ENCODE data around the gene POU3F1.

Gene POU3F1

GRCh38 chr1:38084700-38085099, 38.1 kb upstream of the POU3F1 start:
- no peaks in the 10 kb centered on the region for H3K9me3 ChIP-seq (ENCODE audit: low read length)
- H3K36me3 ChIP-seq (ENCODE audit: insufficient read depth, low read length): no peaks in the 10 kb centered on the region
- no peak overlapping the region for H3K4me3 ChIP-seq (ENCODE audit: low read depth in 1 of 2, low read length in 2 of 2)
- H3K4me1 ChIP-seq (ENCODE audit: insufficient read depth, low read length): no peaks in the 10 kb centered on the region
- H3K27ac ChIP-seq (ENCODE audit: low read depth, low read length): no peak overlapping the region
- no peaks in the 10 kb centered on the region for H3K27me3 ChIP-seq (ENCODE audit: control insufficient read depth in 1 of 2, insufficient read depth in 2 of 2, low read length in 2 of 2)
- H3K9ac ChIP-seq (ENCODE audit: low read length): no peak overlapping the region

DNA sequence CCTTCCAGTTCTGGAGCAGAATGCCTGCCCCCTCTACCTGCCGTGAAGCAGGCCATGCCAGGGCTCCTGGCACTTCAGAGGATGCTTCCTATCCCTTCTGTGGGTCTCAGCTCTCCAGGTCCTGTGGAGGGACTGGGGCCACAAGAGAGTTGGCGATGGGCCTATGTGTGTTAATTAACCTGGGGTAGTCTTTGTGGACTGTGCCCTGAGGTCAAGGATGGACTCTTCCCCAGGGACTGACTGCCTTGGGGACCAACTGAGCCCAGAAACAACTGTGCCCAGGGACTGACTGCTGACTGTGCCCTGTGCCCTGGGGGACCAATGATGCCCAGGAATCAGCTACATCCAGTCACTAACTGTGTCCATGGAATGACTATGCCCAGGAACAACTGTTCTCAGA, 37.5 kb upstream of the POU3F1 start:
- Histone ChIP-seq H3K27me3 (ENCODE audit: control insufficient read depth in 1 of 2, insufficient read depth in 2 of 2, low read length in 2 of 2) (no peaks in the 10 kb centered on the region), H3K4me3 (ENCODE audit: low read depth in 1 of 2, low read length in 2 of 2) (no peak overlapping the region), H3K27ac (ENCODE audit: low read depth, low read length) (no peak overlapping the region), H3K4me1 (ENCODE audit: insufficient read depth, low read length) (no peaks in the 10 kb centered on the region), H3K9ac (ENCODE audit: low read length) (no peak overlapping the region), H3K36me3 (ENCODE audit: insufficient read depth, low read length) (no peaks in the 10 kb centered on the region), H3K9me3 (ENCODE audit: low read length) (no peaks in the 10 kb centered on the region)

- H3K27ac ChIP-seq (ENCODE audit: low read depth, low read length): no peak overlapping the region
- H3K36me3 ChIP-seq (ENCODE audit: insufficient read depth, low read length): no peaks in the 10 kb centered on the region
- no peaks in the 10 kb centered on the region for H3K27me3 ChIP-seq (ENCODE audit: control insufficient read depth in 1 of 2, insufficient read depth in 2 of 2, low read length in 2 of 2)
- H3K9me3 ChIP-seq (ENCODE audit: low read length): no peaks in the 10 kb centered on the region
- no peaks in the 10 kb centered on the region for H3K4me1 ChIP-seq (ENCODE audit: insufficient read depth, low read length)
- no peak overlapping the region for H3K4me3 ChIP-seq (ENCODE audit: low read depth in 1 of 2, low read length in 2 of 2)
- H3K9ac ChIP-seq (ENCODE audit: low read length): no peak overlapping the region
These were observed 36.9 kb upstream of the POU3F1 start for GRCh38 chr1:38083541-38083940.

DNA sequence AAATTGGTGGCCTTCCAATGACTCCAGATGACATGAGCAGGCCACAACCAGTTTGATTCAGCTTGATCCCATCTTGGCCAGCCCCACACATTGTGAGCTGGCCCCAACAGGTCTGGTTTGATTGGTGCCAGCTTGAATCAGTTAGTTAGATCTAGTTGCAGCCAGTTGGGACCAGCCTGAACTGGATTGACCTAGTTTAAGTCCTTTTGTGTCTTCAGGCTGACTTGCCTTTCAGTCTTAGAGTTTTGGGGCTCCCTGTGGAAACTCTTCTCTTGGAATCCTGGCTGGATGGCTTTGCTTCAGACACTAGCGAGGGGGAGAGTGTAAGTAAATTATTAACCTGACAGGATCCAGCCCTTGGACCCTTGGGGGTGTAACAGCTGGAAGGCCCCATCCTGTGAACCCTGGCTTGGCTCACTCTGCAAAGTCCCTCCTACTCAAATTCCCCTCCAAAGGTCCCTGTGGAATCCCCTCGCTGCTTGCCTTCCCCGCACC, 36.2 kb upstream of the POU3F1 start:
- Histone ChIP-seq H3K27me3 (ENCODE audit: control insufficient read depth in 1 of 2, insufficient read depth in 2 of 2, low read length in 2 of 2) (no peaks in the 10 kb centered on the region), H3K9me3 (ENCODE audit: low read length) (no peaks in the 10 kb centered on the region), H3K4me3 (ENCODE audit: low read depth in 1 of 2, low read length in 2 of 2) (no peak overlapping the region), H3K4me1 (ENCODE audit: insufficient read depth, low read length) (no peaks in the 10 kb centered on the region), H3K36me3 (ENCODE audit: insufficient read depth, low read length) (no peaks in the 10 kb centered on the region), H3K9ac (ENCODE audit: low read length) (no peak overlapping the region), H3K27ac (ENCODE audit: low read depth, low read length) (no peak overlapping the region)

GRCh38 chr1:38079019-38079418, 32.4 kb upstream of the POU3F1 start:
- Histone ChIP-seq H3K27me3 (ENCODE audit: control insufficient read depth in 1 of 2, insufficient read depth in 2 of 2, low read length in 2 of 2) (no peaks in the 10 kb centered on the region), H3K27ac (ENCODE audit: low read depth, low read length) (no peak overlapping the region), H3K36me3 (ENCODE audit: insufficient read depth, low read length) (no peaks in the 10 kb centered on the region), H3K9ac (ENCODE audit: low read length) (no peak overlapping the region), H3K4me3 (ENCODE audit: low read depth in 1 of 2, low read length in 2 of 2) (no peak overlapping the region), H3K4me1 (ENCODE audit: insufficient read depth, low read length) (no peaks in the 10 kb centered on the region), H3K9me3 (ENCODE audit: low read length) (no peaks in the 10 kb centered on the region)

GRCh38 chr1:38077523-38078147, 31.0 kb upstream of the POU3F1 start:
- H3K27me3 ChIP-seq (ENCODE audit: control insufficient read depth in 1 of 2, insufficient read depth in 2 of 2, low read length in 2 of 2): no peaks in the 10 kb centered on the region
- H3K36me3 ChIP-seq (ENCODE audit: insufficient read depth, low read length): no peaks in the 10 kb centered on the region
- no peak overlapping the region for H3K27ac ChIP-seq (ENCODE audit: low read depth, low read length)
- no peak overlapping the region for H3K9ac ChIP-seq (ENCODE audit: low read length)
- no peaks in the 10 kb centered on the region for H3K4me1 ChIP-seq (ENCODE audit: insufficient read depth, low read length)
- H3K9me3 ChIP-seq (ENCODE audit: low read length): no peaks in the 10 kb centered on the region
- H3K4me3 ChIP-seq (ENCODE audit: low read depth in 1 of 2, low read length in 2 of 2): no peak overlapping the region

- Histone ChIP-seq H3K27ac (ENCODE audit: low read depth, low read length) (no peak overlapping the region), H3K27me3 (ENCODE audit: control insufficient read depth in 1 of 2, insufficient read depth in 2 of 2, low read length in 2 of 2) (no peaks in the 10 kb centered on the region), H3K36me3 (ENCODE audit: insufficient read depth, low read length) (no peaks in the 10 kb centered on the region), H3K4me3 (ENCODE audit: low read depth in 1 of 2, low read length in 2 of 2) (no peak overlapping the region), H3K9me3 (ENCODE audit: low read length) (no peaks in the 10 kb centered on the region), H3K4me1 (ENCODE audit: insufficient read depth, low read length) (no peaks in the 10 kb centered on the region), H3K9ac (ENCODE audit: low read length) (no peak overlapping the region)
These were observed 29.9 kb upstream of the POU3F1 start for GRCh38 chr1:38076455-38076854.

DNA sequence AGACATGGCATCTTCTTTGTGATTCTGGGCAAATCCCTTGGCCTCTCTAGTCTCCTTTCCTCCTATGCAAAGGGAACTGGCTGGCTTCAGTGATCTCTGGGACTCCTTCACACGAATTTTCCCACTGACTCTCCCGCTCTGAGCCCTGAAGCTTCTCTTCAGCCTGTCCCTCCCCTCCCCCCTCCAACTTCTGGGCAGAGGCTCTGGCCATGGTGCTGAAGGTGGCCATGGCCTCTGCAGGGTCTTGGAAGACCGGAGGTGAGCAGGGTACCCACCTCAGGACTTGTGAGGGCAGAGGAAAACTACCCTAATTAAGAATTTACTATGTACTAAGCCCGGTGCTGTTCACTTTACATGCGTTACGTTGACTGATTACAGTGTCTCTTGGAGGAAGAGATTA, 29.4 kb upstream of the POU3F1 start:
- no peak overlapping the region for H3K27ac ChIP-seq (ENCODE audit: low read depth, low read length)
- H3K4me3 ChIP-seq (ENCODE audit: low read depth in 1 of 2, low read length in 2 of 2): no peak overlapping the region
- no peaks in the 10 kb centered on the region for H3K27me3 ChIP-seq (ENCODE audit: control insufficient read depth in 1 of 2, insufficient read depth in 2 of 2, low read length in 2 of 2)
- no peak overlapping the region for H3K9ac ChIP-seq (ENCODE audit: low read length)
- no peaks in the 10 kb centered on the region for H3K4me1 ChIP-seq (ENCODE audit: insufficient read depth, low read length)
- H3K9me3 ChIP-seq (ENCODE audit: low read length): no peaks in the 10 kb centered on the region
- no peaks in the 10 kb centered on the region for H3K36me3 ChIP-seq (ENCODE audit: insufficient read depth, low read length)

- H3K27me3 ChIP-seq (ENCODE audit: control insufficient read depth in 1 of 2, insufficient read depth in 2 of 2, low read length in 2 of 2): no peaks in the 10 kb centered on the region
These were observed 28.6 kb upstream of the POU3F1 start for GRCh38 chr1:38075191-38075590.

GRCh38 chr1:38074302-38074677, 27.7 kb upstream of the POU3F1 start:
- Histone ChIP-seq H3K4me3 (ENCODE audit: low read depth in 1 of 2, low read length in 2 of 2) (no peak overlapping the region), H3K27me3 (ENCODE audit: control insufficient read depth in 1 of 2, insufficient read depth in 2 of 2, low read length in 2 of 2) (no peaks in the 10 kb centered on the region), H3K27ac (ENCODE audit: low read depth, low read length) (no peak overlapping the region)

More at GRCh38 chr1:38075191-38075590, 28.6 kb upstream of the POU3F1 start:
- no peak overlapping the region for H3K27ac ChIP-seq (ENCODE audit: low read depth, low read length)
- H3K9ac ChIP-seq (ENCODE audit: low read length): no peak overlapping the region
- H3K4me1 ChIP-seq (ENCODE audit: insufficient read depth, low read length): no peaks in the 10 kb centered on the region
- no peak overlapping the region for H3K4me3 ChIP-seq (ENCODE audit: low read depth in 1 of 2, low read length in 2 of 2)
- H3K36me3 ChIP-seq (ENCODE audit: insufficient read depth, low read length): no peaks in the 10 kb centered on the region
- no peaks in the 10 kb centered on the region for H3K9me3 ChIP-seq (ENCODE audit: low read length)

GRCh38 chr1:38073534-38074301, 27.1 kb upstream of the POU3F1 start:
- no peak overlapping the region for H3K4me3 ChIP-seq (ENCODE audit: low read depth in 1 of 2, low read length in 2 of 2)
- H3K36me3 ChIP-seq (ENCODE audit: insufficient read depth, low read length): no peaks in the 10 kb centered on the region
- no peak overlapping the region for H3K27ac ChIP-seq (ENCODE audit: low read depth, low read length)
- H3K4me1 ChIP-seq (ENCODE audit: insufficient read depth, low read length): no peaks in the 10 kb centered on the region
- H3K9ac ChIP-seq (ENCODE audit: low read length): no peak overlapping the region
- no peaks in the 10 kb centered on the region for H3K9me3 ChIP-seq (ENCODE audit: low read length)
- peaks cover 0 to 4% of the 10 kb centered on the region in 2 donors for H3K27me3 ChIP-seq (ENCODE audit: control insufficient read depth in 1 of 2, insufficient read depth in 2 of 2, low read length in 2 of 2)

More at GRCh38 chr1:38074302-38074677, 27.7 kb upstream of the POU3F1 start:
- Histone ChIP-seq H3K36me3 (ENCODE audit: insufficient read depth, low read length) (no peaks in the 10 kb centered on the region), H3K9me3 (ENCODE audit: low read length) (no peaks in the 10 kb centered on the region), H3K9ac (ENCODE audit: low read length) (no peak overlapping the region), H3K4me1 (ENCODE audit: insufficient read depth, low read length) (no peaks in the 10 kb centered on the region)

- no peaks in the 10 kb centered on the region for H3K36me3 ChIP-seq (ENCODE audit: insufficient read depth, low read length)
- H3K9me3 ChIP-seq (ENCODE audit: low read length): no peaks in the 10 kb centered on the region
- H3K27ac ChIP-seq (ENCODE audit: low read depth, low read length): no peak overlapping the region
- H3K27me3 ChIP-seq (ENCODE audit: control insufficient read depth in 1 of 2, insufficient read depth in 2 of 2, low read length in 2 of 2): peaks cover 8% of the 10 kb centered on the region in 2 donors
- H3K9ac ChIP-seq (ENCODE audit: low read length): no peak overlapping the region
- no peak overlapping the region for H3K4me3 ChIP-seq (ENCODE audit: low read depth in 1 of 2, low read length in 2 of 2)
- H3K4me1 ChIP-seq (ENCODE audit: insufficient read depth, low read length): no peaks in the 10 kb centered on the region
These were observed 26.3 kb upstream of the POU3F1 start for GRCh38 chr1:38072858-38073257.
